GM19438 (cell line): ENCODE results near the gene TMEM63A.
"Not testable (repeated sequence)": the region's sequence is repeated elsewhere in the genome, so short reads cannot be mapped to it uniquely, and the experiment has no call there.

Experiments
- ATAC-seq: cut with Tn5 transposase; IDR thresholded peaks from one replicate; pipeline ENCODE4 v1.9.1; 2021; ENCODE audit warnings: low read depth; ENCODE audit not compliant: unreplicated experiment

The TMEM63A gene

DNA sequence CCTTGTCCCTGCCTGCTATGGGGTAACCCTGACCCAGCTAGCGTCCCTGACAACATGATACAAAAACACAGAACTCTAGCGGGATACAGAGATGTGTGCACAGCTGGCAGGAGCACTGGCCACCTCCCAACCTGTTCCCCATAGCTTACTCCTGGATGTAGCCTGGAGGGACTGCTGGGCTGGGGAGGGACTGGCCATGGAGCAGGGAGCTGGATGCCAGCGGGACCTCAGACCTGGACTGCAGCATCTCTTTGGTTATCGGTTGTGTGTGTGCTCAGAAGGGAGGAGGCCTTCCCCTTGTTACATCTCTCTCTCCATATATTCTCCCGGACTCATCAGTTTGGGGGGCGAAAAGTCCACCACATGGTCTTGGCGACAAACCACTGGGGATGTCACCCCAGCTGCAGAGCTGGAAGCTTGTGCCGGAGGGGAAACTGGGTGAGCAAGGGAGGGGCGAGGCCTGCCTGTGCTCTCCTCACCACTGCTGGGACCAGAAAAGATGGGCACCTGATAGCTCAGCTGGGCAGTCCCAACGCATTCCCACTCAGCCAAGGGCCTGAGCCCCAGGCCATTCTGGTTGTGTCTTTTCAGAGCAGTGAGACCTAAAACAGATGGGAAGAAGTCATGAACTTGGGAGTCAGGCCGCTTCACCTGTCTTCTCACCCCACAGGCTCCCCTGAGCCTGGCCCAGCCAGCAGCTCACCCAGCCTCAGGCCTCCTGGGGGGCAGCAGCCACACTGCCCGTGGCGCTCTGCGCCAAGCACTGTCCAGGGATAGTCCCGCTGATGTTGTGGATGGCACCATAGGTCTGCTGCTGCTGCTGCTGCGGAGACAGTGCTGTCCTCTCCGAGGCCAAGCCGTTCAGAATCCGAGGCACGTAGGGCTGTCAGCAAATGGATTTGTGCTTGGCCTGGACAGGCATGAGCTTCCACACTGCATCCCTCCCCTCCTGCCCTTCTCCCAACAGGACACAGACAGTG, 35.6 kb downstream of the TMEM63A start:
- no peak for ATAC-seq

DNA sequence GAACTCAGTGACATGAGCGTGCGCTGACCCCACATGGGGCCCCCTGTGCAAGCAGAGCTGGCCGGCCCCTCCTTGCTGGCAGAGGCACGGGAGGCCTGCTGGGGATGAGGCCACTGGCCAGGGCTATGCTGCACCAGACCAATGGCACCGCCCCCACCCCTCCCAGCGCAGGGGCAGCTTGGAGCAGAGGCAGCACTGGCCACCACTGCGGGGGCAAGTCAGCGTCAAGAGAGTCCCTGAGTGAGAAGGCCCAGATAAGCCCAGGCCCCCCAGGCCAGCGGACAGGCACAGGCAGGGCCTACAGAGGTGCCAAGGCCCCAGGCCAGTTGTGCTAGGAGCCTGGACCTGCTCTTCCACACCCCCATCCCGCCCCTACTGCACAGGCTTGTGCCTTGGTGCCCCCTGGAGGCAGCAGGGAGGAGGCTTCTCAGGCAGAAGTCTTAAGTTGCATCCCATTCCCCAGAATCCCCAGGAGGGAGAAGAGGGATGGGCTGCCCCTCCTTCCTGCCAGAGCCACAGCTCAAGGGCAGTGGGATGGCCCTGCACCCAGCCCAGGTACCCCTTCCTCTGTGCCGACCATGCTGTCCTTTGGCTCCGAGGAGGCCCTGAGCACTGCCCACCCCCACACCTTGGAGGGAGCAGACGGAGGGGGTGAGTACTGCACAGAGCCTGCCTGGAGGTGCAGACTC, 36.5 kb downstream of the TMEM63A start:
- no peak for ATAC-seq

DNA sequence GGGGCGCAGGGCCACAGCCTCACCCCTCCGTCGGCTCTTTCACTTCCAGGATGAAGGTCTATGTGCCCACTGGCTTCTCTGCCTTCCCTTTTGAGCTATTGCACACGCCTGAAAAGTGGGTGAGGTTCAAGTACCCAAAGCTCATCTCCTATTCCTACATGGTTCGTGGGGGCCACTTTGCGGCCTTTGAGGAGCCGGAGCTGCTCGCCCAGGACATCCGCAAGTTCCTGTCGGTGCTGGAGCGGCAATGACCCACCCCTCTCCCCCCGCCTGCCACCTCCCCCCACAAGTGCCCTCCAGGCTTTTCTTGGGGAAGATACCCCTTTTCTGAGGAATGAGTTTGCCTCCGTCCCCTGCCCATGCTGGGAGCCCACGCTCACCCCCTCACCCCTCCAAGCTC, 37.1 kb downstream of the TMEM63A start:
- no peak for ATAC-seq

DNA sequence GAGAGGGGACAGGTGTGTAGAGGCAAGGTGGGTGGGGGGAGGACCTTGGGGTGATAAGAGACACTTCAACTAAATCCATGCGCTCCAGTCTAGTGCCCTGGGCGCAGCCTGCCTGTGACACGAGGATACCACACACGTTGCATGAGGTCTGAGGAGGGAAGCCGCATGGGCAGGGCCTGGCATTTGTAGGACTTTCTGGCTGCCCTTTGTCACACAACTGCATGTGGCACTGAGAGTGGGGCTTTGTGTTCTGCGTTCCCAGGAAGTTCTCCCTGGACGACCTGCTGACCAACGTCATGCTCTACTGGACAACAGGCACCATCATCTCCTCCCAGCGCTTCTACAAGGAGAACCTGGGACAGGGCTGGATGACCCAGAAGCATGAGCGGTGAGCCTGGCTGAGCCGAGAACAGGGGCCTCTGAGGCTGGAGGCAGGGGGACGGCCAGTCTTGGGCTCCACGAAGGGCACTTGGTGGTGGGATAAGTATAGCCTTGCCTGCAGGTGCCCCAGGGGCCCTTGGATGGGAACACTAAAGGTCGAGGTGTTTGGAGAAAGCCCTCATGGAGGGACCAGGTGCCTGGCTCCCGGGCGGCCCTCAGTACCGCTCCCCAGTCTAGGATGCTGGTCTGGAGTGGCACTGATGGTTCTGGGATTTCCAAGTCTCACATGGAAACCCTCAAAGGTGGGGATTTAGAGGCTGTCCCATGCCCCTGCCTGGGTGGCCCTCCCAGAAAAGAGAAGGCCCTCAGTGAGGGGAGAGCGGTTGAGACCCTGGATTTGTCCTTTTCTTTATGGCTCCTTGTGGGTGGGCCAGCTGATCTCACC, 37.7 kb downstream of the TMEM63A start:
- ATAC-seq = no peak

DNA sequence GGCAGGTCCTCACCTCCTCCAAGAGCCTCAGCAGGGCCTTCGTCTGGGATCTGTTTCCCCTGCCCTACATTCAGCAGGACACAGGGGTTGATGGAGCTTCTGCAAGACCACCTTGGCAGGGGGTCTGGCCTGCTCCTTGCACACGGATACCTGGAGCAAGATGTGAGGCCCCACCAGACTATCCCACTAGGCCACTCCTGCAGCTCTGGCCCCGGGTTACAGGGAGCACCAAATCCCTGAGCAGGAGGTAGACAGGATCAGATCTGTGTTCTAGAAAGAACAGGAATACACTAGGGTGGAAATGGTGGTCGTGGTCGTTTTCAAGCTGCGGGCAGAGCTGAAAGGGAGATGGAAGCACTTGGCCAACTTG, 38.8 kb downstream of the TMEM63A start:
- no peak for ATAC-seq

DNA sequence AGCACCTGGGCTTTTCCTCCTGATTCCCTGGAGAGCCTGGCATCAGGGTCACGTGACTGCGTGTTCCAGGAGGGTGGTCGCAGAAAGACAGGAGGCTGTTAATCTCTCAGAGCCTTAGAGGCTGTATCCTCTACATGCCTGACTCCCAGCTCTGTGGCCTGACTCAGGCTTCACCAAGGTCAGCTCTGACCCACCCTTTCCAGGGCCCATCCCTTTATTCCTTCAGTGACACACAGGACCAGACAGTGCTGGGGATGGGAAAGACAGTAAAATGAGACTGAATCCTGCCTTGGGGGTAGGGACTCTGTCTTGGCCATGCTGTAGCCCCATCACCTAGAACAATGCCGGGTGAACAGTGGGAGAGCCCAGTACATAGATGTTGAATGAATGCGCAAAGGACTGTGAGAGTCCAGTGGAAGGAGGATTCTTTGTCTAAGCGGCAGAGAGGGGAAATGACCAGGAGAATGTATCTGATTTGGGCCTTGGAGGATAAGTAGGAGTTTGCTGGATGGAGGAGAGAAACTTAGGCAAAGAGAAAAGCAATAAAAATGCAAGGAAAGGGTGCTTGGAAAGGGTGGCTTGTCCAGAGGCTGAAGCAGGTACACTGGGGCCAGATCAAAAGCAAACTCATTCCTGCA, 39.3 kb downstream of the TMEM63A start:
- no peak for ATAC-seq

DNA sequence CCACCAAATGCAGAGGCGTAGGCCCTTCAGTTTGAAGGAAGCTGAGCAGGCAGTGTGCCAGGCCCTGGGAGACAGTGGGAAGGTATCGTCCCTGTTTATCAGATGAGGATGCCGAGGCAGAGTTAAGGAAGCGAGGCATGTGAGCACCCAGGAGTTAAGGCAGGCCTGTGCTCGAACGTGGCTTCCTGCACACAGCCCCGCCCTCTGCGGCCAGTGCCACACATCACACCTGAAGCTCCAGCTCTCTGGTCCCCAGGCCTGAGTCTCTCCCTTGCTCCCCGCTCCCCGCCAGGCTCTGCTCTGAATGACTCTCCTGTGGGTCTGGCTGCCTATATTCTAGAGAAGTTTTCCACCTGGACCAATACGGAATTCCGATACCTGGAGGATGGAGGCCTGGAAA, 40.1 kb downstream of the TMEM63A start:
- ATAC-seq = no peak

DNA sequence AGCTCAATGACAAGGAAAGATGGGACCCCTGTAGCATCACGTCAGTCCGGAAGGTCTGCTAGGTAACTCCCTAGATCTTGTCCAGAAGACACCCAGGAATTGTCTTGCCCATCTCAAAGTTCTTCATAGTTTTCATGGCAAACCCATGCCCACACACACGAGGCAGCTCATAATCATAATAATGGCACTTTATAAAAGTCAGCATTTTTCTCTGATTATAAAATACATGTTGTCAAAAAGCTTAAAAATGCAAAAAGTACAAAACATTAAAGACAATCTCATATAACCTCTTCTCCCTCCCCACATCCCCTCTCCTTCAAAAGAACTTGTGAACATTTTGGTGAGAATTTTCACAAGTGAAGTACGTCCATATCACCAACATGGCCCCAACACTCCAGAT, 41.5 kb downstream of the TMEM63A start:
- no peak for ATAC-seq

DNA sequence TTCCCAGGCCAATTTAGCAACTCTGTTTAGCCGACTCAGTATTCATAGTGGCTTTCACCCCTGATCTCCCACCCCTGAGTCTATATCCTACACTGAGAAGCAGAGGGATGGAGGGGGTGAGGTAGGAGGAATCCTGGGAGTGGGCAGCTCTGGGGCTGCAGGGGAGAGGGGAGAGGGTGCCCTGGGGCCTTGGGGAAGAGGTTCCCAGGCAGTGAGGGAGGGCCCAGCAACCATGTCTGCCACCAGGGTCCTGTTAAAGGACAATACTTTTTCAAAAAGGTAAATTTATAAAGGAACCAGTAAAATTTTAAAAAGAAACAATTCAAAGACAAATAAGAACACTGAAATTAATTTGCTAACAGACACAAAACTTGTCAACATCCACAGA, 42.0 kb downstream of the TMEM63A start:
- no peak for ATAC-seq

DNA sequence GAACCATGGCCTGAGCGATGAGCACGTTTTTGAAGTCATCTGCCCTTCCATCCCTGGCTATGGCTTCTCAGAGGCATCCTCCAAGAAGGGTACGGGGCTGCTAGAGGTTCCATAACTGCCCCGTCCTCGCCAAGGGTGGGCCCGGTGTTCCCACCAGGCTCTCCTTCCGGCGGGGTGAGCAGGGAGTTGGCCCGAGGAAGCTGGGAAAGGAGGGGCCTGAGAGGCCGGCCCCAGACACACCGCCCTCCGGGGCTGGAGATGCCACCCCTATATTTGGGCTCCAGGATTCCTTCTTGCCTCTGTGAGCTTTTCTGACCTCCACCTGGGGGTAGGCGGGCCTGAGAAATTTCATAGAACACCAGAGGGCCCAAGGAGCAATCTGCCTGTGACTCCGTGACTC, 43.4 kb downstream of the TMEM63A start:
- ATAC-seq = no peak

DNA sequence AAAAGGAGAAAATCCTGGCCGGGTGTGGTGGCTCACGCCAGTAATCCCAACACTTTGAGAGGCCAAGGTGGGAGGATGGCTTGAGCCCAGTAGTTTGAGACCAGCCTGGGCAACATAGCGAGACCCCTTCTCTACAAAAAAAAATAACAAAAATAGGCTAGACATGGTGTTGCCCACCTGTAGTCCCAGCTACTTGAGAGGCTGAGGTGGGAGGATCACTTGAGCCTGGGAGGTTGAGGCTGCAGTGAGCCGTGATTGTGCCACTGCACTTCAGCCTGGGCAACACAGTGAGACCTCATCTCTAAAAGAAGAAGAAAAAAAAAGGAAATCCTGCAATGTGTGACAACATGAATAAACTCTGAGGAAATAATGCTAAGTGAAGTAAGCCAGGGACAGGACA, 45.9 kb downstream of the TMEM63A start:
- ATAC-seq = not testable (repeated sequence)

DNA sequence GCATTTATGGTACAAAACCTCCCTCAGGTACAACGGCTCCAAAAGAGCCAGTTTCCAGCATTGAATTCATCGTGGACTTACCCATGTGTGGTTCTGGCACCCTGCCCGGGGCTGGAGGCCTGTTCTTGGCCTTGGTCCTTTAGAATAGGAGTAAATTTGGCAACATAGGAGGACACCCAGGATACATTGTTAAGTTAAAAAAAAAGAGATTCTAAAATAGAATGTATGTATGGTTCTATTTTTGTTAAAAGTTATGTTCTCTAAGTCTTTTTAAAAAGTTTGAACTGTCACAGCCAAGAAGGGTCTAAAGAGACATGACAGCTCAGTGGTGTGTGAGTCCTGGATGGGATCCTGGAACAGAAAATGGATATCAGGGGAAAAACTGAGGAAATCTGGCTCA, 46.3 kb downstream of the TMEM63A start:
- ATAC-seq = no peak

DNA sequence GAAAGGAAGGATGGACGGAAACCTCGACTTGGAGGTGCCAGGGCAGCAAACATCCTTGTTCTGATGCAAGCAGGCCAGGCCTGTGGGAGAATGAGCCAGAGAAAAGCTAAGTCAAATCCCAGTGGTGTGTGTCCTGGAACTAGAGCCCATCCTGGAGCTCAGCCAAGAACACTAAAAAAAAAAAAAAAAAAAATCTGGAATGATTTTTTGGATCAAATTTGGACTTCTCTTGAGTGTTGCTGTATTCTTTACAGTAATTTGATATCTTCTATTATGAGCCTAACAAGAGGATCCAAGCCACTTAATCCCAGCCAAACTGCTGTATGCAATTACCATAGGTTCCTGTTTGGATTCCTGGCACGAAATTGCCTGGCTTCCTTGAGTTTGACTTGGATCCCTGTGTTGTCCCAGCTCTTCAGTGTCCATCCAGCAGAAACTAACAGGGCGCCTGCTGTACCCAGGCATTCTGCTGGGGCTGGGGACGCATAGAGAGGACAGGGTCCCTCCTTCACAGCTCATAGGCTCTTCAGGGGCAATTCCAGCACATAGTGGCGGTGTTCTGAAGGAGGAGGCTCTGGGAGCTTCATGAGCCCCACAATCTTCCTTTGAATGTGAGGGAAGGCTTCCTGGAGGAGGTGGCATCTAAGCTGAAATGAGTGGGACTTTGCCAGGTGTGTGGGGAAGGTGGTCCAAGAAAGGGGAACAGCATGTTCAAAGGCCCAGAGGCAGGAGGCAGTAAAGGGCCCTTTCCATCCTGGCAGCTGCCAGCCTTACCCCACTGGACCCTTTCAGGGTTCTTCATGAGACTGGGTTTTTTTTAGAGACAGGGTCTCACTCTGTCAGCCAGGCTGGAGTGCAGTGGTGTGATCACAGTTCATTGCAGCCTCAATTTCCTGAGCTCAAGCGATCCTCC, 47.5 kb downstream of the TMEM63A start:
- no peak for ATAC-seq

DNA sequence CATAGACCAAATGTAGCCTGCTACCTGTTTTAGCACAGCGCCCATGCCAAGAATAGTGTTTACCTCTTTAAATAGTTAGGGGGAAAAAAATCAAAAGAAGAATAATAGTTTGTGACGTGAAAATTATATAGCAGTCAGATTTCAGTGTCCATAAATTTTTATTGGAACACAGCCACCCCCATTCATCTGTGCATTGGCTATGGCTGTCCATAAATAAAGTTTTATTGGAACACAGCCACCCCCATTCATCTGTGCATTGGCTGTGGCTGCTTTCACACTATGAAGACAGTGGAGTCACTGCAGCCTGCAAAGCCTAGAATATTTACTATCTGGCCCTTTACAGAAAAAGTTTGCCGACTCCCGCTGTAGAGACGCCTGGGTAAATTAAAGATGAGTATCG, 51.3 kb downstream of the TMEM63A start:
- ATAC-seq = no peak

DNA sequence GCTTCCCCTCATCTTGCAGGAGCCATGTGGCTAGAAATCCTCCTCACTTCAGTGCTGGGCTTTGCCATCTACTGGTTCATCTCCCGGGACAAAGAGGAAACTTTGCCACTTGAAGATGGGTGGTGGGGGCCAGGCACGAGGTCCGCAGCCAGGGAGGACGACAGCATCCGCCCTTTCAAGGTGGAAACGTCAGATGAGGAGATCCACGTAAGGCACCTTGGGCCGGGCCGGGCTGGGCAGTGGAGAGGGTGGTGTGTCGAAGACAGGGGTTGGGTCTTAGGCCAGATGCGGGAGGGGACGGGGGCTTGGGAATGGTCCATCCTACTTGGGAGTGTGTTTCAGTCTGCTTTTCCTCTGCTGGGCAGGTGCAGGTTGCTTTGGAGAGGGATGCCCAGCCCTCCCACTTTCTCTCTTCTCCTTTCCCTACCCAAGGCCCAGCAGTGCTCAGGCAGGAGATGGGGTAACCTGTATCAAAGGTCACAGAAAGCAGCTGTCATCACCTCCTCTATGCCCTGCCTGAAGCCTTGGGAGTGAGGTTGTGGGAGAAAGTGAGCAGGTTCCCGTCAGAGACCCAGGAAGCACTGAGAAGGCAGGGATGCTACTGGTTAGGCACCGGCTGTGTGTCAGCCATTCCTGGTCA, 53.4 kb downstream of the TMEM63A start:
- no peak for ATAC-seq

DNA sequence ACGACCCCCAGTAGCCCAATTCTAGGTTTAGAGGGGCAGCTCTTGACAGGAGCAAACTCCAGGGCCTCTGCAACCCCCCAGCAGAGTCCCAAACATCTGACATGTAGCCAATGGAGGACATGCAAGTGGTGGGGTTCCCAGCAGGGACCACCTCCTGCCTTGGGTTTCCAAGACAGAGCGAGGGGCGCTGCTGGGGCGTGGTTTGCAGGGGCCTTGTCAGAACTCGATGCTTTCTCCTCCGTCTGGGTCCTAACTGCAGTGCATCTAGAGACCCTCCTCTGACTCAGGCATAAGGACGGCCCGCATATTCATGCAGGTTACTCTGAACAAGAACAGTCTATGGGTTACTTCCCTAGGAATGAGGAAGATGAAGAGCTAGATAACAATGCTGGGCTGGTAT, 55.1 kb downstream of the TMEM63A start:
- ATAC-seq = no peak

DNA sequence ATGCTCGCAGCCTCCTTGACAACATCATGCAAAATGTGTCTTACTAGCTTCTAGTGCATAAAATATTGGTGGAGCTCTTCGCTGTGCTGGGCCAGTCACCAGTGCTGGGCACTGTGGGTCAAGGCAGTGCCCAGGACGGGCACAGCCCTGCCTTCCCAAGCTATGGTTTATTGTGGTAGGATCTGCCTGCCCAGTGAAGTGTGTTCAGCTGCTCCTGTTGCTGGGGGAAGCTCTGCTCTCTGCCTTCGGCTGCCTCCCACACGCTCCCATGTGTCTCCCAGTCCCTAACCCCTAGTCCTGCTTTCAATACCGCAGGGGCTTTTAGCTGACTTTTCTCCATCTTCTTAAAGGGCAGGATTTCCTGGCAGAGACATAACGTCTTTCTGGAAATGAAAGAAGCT, 56.6 kb downstream of the TMEM63A start:
- no peak for ATAC-seq

DNA sequence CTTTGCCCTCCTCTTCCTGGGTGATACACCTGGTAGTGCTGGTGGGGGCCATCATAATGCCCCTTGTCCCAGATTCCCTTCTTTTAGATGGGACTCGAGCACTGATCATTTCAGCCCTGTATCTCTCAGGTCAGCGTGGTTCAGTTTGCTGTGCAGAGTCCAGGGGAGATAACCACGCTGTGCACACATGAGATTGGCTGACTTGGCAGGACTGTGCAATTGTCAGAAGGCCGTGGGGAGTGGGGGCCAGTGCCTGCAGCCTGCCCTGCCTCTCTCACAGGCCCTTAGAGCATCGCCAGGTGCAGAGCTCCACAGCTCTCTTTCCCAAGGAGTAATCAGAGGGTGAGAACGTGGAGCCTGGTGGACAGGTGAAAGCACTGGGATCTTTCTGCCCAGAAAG, 57.1 kb downstream of the TMEM63A start:
- ATAC-seq = no peak

DNA sequence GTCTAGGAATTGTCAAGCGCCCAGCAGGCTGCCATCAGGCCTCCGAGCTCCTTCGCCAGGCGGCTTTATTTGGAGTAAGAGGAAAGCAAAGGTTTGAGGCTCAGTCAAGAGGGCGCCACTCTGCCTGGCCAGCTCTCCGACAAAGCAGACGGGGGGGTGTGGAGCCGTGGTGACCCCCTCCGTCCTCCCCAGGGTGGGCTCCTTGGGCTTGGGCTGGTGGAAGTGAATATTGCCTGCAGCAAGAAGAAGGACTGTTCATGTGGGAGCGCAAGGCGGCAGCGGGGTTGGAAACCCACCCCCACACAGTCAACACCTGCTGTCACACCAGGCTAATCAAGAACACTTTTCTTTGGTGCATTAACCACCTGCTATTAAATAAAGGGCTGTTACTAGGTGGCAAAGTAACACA, 57.6 kb downstream of the TMEM63A start:
- ATAC-seq = no peak
